NCI-H748 (cell line): ENCODE measurements around the gene DDIT3.

Experiments used
- DNase-seq: peaks from one replicate; lab custom pipeline; 2025; ENCODE audit not compliant: unreplicated experiment; lab: John Stamatoyannopoulos, UW

Gene DDIT3

DNA sequence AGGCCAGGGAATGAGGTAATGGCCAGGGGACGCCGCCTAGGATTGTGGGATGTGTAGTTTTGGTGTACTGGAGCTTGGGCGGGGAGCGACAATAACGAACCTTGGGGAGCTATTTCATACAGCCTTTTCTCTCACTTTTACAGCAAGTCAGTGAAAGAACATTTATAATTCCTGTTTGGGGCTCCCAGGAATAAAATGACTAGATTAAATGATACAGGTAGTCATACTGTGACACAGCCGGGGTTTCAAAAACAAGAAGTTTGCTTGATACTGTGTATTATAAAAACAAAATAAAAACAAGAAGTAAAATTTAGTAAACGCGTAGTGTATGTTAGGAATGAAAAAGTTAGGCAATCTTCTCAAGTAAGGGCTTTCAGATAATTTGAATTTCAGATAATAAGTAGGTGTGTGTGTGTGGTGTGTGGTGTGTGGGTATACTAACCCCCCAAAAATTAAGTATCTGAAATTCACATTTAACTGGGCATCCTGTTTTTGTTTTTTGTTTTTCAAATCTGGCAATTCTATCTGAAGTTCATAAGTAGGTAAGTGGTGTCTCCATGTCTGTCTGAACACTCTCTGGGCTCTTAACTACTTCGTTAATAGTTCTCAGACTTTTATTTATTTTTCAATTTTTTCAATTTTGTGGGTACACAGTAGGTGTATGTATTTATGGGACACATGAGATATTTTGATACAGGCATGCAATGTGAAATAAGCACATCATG is 27.1 kb upstream of the DDIT3 start:
- no peak for DNase-seq

DNA sequence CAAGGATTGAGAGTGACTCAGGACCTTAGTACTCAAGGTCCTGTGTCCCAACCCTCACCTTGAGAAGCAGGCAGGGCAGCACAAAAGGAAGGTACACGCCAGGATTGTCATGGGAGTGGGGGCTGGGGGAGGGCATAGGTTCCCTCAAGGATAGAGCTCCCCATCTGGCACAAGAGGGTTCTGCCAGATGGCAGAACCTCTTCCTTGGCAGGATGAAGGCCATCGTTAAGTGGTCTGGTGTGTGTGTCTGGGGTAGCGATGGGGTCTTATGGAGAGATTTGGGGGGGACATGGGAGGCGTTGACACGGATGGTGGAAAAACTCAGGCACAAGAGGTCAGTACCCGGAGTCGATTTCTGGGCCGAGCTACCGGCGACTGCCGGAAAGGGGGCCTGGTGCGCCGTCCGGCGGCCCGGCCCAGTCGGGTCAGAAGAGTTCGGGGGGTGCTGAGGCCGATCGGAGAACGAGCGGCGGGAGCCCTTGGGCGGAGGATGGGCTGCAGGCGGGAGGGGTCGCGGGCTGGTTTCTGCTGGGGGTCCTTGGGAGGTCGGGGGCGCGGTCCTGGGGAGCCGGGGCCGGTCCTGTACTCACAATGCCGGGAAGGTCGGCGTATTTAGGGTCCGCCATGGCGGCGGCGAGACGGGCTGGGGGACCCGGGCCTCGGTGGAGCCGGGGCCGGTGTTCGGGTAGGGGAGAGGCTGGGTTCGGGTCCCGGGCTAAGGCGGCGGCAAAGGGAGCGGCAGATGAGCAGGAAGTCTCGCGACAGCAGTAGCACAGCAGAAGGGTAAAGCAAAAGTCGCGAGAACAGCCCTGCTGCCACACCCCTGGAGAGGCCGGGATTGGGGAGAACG is 26.3 kb upstream of the DDIT3 start, which contains the start of gene DCTN2:
TSS of gene DCTN2 (minus strand) at position 755 of the 850 bp plus-strand sequence. CDS start at position 626, 129 bp downstream.
- peak; percentile 98 for DNase-seq

DNA sequence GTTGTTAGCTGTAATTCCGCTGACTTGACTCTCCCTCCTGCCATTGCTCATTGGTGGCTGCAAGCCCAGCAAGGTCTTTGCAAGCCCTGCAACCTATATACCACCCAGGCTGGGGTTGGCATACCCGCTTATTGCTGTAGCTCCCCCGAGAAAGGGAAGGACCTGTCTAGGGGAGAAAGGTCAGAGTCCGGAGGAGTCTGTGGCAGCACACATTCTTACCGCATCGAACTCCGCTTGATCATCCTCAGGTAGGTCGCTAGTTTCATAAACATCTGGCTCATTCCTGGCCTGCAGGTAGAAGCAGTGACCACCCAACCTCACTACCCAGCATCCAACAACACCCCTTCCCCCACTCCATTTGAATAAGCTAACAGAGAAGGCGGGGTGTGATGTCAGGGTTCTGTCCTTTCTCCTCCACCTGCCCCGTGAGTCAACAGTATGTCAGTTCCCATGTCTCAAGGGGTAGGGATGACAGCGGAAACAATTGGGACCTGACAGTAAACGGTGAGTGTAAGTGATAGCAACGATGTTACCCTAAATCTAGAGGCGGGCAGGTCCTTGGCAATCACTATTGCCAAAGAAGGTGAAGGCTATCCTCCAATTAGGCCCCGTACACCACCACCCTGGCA is 25.6 kb upstream of the DDIT3 start:
- peak; percentile 30 for DNase-seq

GRCh38 chr12:57543581-57543980 is 23.3 kb upstream of the DDIT3 start:
- no peak for DNase-seq

GRCh38 chr12:57541717-57542116 is 21.4 kb upstream of the DDIT3 start:
- DNase-seq = no peak

- DNase-seq = no peak
Measured at GRCh38 chr12:57541001-57541400, 20.7 kb upstream of the DDIT3 start.

GRCh38 chr12:57539134-57539768 is 18.9 kb upstream of the DDIT3 start:
- DNase-seq = no peak

DNA sequence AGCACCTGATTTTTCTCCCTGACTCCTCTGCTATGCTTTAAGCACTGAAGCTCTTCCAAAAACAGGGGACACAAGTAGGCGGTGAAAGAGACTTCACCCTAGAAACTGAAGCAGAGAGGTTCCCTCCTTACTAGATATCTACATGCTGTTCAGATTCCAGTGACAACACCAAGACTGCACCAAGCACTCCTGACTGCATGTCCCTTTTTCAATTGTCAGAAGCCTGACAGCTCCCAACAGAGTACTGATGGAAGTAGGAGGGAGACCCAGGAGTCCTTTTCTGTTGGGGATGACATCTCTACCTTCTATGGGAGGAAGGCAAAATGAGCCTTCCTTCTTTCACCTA is 16.3 kb upstream of the DDIT3 start:
- no peak for DNase-seq

- no peak for DNase-seq
Measured at GRCh38 chr12:57535764-57536596, 15.7 kb upstream of the DDIT3 start.

DNA sequence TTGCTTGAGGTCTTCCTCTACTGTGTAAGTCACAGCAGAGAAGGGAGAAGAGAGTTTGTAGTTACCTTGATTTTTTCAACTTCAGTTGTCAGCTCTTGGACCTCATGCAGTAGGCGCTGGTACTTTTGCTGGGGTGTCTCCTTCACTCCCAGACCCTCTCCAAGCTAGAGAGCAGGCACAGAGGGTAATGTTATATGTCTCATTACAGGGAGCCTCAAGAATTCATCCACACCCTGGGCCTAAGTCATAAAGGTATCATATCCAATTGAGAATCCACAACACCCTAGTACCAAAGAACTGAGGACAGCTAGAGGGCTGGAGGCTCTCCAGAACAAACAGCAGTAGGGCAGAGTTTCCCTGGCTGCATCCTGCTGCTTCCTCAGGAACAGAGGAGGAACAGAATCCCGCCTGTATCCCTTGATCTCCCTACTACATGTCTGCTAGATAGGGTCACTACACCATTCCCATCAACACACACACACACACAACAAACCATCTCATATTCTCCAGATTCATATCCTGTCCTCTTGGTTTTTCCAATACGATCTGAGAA is 14.8 kb upstream of the DDIT3 start:
- DNase-seq = no peak

DNA sequence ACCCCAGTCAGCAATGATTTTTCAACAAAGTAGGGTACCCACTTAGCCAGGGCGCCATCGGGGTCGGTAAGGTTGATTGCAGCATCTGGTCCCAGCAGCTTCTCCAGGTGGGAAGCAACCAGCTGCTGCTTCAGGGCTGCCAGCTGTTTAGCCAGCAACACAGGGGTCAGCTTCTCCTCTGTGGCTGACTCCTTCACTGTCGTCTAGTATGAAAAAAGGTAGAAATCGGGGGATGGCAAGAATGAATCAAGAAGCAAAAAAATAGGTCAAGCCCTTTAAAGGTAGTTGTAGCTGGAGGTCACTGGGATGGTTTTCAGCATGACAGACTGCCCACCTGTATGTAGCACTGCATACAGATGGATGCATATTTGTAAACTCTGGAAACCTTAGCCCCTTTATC is 13.9 kb upstream of the DDIT3 start:
- no peak for DNase-seq

GRCh38 chr12:57533108-57533507 is 12.8 kb upstream of the DDIT3 start:
- no peak for DNase-seq

GRCh38 chr12:57531836-57532235 is 11.5 kb upstream of the DDIT3 start:
- DNase-seq = no peak

- DNase-seq = no peak
Measured at GRCh38 chr12:57530396-57531142, 10.3 kb upstream of the DDIT3 start.

DNA sequence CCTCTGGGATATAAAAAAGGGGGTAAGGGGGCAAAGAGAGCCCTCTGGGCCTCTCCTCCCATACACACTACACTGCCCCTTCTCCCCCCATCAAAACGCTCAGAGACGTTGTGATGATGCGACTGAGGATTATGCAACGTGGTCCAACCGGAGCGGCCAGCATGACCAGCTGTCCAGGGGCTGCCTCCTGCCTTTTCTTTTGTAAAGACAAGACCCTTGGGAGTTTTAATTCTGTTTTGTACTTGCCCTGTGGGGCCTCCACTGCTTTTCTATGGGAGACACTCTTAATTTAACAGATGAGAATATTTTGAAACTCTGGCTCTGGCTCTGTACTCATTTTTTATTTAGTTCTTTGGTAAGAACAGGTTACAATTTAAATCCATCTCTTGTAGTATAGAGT is 9.5 kb upstream of the DDIT3 start:
- DNase-seq = no peak

DNA sequence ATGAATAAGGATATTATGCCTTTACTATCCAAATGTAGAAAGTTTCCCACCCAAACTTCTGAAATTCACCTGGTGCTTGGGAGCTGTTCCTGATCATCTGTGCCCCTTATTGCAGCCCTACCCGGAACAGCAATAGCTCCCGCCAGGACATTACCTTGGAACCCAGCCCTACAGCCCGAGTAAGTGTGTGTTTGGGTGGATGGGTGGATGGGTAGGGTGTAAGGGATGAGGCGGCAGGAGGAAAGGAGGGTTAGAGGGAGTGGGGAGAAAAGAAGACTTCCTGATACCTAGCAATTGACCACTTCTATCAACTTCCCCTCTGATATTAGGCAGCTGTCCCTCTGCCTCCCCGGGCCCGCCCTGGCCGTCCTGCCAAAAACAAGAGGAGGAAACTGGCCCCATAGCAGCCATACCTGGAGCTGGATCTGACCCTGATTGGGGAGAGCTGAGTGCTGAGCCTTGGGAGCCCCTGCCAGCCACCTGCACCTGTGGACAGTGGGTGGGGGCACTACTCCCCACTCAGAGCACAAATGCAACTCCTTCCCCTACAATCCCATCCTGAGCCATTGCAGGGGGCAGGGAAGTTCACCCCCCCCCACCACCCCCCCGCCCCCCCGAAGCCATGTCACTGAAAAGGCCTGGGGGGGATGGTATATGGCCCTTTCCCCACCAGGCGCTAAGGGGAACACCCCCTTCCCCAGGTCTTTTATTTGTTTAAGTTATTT is 8.7 kb upstream of the DDIT3 start:
- DNase-seq = no peak

DNA sequence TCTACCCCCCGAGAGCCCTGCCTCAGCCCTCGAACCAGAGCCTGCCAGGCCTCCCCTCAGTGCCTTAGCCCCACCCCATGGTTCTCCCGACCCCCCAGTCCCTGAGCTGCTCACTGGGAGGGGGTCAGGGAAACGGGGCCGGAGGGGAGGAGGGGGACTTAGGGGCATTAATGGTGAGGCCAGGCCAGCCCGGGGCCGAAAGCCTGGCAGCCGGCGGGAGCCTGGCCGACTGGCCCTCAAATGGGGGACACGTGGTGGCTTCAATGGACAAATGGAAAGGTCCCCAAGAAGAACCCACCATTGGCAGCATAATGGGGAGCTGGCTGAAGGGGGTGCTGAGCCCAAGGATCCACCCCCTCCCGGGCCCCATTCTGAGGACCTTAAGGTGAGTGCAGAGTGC is 7.9 kb upstream of the DDIT3 start:
- no peak for DNase-seq

- no peak for DNase-seq
Measured at GRCh38 chr12:57527184-57527583, 6.9 kb upstream of the DDIT3 start.
